ENCODE measurements around the gene RPRD2.

RPRD2 gene

GRCh38 chr1:150508982-150509381 is 145.0 kb downstream of the RPRD2 start:
- Histone ChIP-seq H3K36me3 (ENCODE audit: control insufficient read depth, insufficient read depth, low read length) (peaks cover 27% of the 10 kb centered on the region), H3K4me1 (ENCODE audit: control insufficient read depth, insufficient read depth, low read length, poor library complexity, severe bottlenecking) (no peaks in the 10 kb centered on the region), H3K4me3 (ENCODE audit: insufficient read depth, low read depth, low read length, poor library complexity, severe bottlenecking) (no peak overlapping the region), H3K27ac (ENCODE audit: insufficient read depth, low read length, poor library complexity, severe bottlenecking) (no peak overlapping the region), H3K27me3 (replicated peaks; ENCODE audit: control insufficient read depth, insufficient read depth, low read length, poor library complexity, severe bottlenecking) (no peaks in the 10 kb centered on the region), H3K9me3 (ENCODE audit: control insufficient read depth, low read length) (no peaks in the 10 kb centered on the region)
- DNase-seq: no peak

GRCh38 chr1:150511551-150511950 is 147.6 kb downstream of the RPRD2 start:
- no peak overlapping the region for H3K4me3 ChIP-seq (ENCODE audit: insufficient read depth, low read depth, low read length, poor library complexity, severe bottlenecking)
- H3K9me3 ChIP-seq (ENCODE audit: control insufficient read depth, low read length): no peaks in the 10 kb centered on the region
- DNase-seq: no peak
- H3K36me3 ChIP-seq (ENCODE audit: control insufficient read depth, insufficient read depth, low read length): peaks cover 10% of the 10 kb centered on the region
- peaks cover 11% of the 10 kb centered on the region for H3K4me1 ChIP-seq (ENCODE audit: control insufficient read depth, insufficient read depth, low read length, poor library complexity, severe bottlenecking)
- no peak overlapping the region for H3K27ac ChIP-seq (ENCODE audit: insufficient read depth, low read length, poor library complexity, severe bottlenecking)
- no peaks in the 10 kb centered on the region for H3K27me3 ChIP-seq (replicated peaks; ENCODE audit: control insufficient read depth, insufficient read depth, low read length, poor library complexity, severe bottlenecking)

- Histone ChIP-seq H3K4me3 (ENCODE audit: insufficient read depth, low read depth, low read length, poor library complexity, severe bottlenecking) (no peak overlapping the region), H3K4me1 (ENCODE audit: control insufficient read depth, insufficient read depth, low read length, poor library complexity, severe bottlenecking) (peaks cover 11% of the 10 kb centered on the region), H3K27ac (ENCODE audit: insufficient read depth, low read length, poor library complexity, severe bottlenecking) (no peak overlapping the region), H3K27me3 (replicated peaks; ENCODE audit: control insufficient read depth, insufficient read depth, low read length, poor library complexity, severe bottlenecking) (no peaks in the 10 kb centered on the region), H3K36me3 (ENCODE audit: control insufficient read depth, insufficient read depth, low read length) (peaks cover 5% of the 10 kb centered on the region), H3K9me3 (ENCODE audit: control insufficient read depth, low read length) (no peaks in the 10 kb centered on the region)
- DNase-seq: no peak
These were observed 148.2 kb downstream of the RPRD2 start for GRCh38 chr1:150511985-150512660.

GRCh38 chr1:150512846-150513245 is 148.9 kb downstream of the RPRD2 start:
- Histone ChIP-seq H3K27me3 (replicated peaks; ENCODE audit: control insufficient read depth, insufficient read depth, low read length, poor library complexity, severe bottlenecking) (no peaks in the 10 kb centered on the region), H3K27ac (ENCODE audit: insufficient read depth, low read length, poor library complexity, severe bottlenecking) (no peak overlapping the region), H3K4me3 (ENCODE audit: insufficient read depth, low read depth, low read length, poor library complexity, severe bottlenecking) (no peak overlapping the region), H3K4me1 (ENCODE audit: control insufficient read depth, insufficient read depth, low read length, poor library complexity, severe bottlenecking) (peaks cover 11% of the 10 kb centered on the region), H3K36me3 (ENCODE audit: control insufficient read depth, insufficient read depth, low read length) (peaks cover 3% of the 10 kb centered on the region), H3K9me3 (ENCODE audit: control insufficient read depth, low read length) (no peaks in the 10 kb centered on the region)
- DNase-seq: no peak

- Histone ChIP-seq H3K27me3 (replicated peaks; ENCODE audit: control insufficient read depth, insufficient read depth, low read length, poor library complexity, severe bottlenecking) (no peaks in the 10 kb centered on the region), H3K4me3 (ENCODE audit: insufficient read depth, low read depth, low read length, poor library complexity, severe bottlenecking) (no peak overlapping the region), H3K36me3 (ENCODE audit: control insufficient read depth, insufficient read depth, low read length) (no peaks in the 10 kb centered on the region), H3K27ac (ENCODE audit: insufficient read depth, low read length, poor library complexity, severe bottlenecking) (no peak overlapping the region), H3K9me3 (ENCODE audit: control insufficient read depth, low read length) (no peaks in the 10 kb centered on the region), H3K4me1 (ENCODE audit: control insufficient read depth, insufficient read depth, low read length, poor library complexity, severe bottlenecking) (peaks cover 11% of the 10 kb centered on the region)
- no peak for DNase-seq
These were observed 149.4 kb downstream of the RPRD2 start for GRCh38 chr1:150513351-150513791.

- H3K4me1 ChIP-seq (ENCODE audit: control insufficient read depth, insufficient read depth, low read length, poor library complexity, severe bottlenecking): peaks cover 11% of the 10 kb centered on the region
- no peaks in the 10 kb centered on the region for H3K36me3 ChIP-seq (ENCODE audit: control insufficient read depth, insufficient read depth, low read length)
- no peaks in the 10 kb centered on the region for H3K9me3 ChIP-seq (ENCODE audit: control insufficient read depth, low read length)
- H3K27me3 ChIP-seq (replicated peaks; ENCODE audit: control insufficient read depth, insufficient read depth, low read length, poor library complexity, severe bottlenecking): no peaks in the 10 kb centered on the region
- DNase-seq: no peak
- H3K27ac ChIP-seq (ENCODE audit: insufficient read depth, low read length, poor library complexity, severe bottlenecking): no peak overlapping the region
- no peak overlapping the region for H3K4me3 ChIP-seq (ENCODE audit: insufficient read depth, low read depth, low read length, poor library complexity, severe bottlenecking)
These were observed 150.3 kb downstream of the RPRD2 start for GRCh38 chr1:150514260-150514659.

GRCh38 chr1:150514913-150515327 is 151.0 kb downstream of the RPRD2 start:
- Histone ChIP-seq H3K4me3 (ENCODE audit: insufficient read depth, low read depth, low read length, poor library complexity, severe bottlenecking) (peak overlapping the region; percentile 69), H3K27me3 (replicated peaks; ENCODE audit: control insufficient read depth, insufficient read depth, low read length, poor library complexity, severe bottlenecking) (no peaks in the 10 kb centered on the region), H3K4me1 (ENCODE audit: control insufficient read depth, insufficient read depth, low read length, poor library complexity, severe bottlenecking) (peaks cover 11% of the 10 kb centered on the region), H3K27ac (ENCODE audit: insufficient read depth, low read length, poor library complexity, severe bottlenecking) (peak overlapping the region; percentile 59), H3K9me3 (ENCODE audit: control insufficient read depth, low read length) (no peaks in the 10 kb centered on the region), H3K36me3 (ENCODE audit: control insufficient read depth, insufficient read depth, low read length) (no peaks in the 10 kb centered on the region)
- DNase-seq: no peak

GRCh38 chr1:150515328-150516049 is 151.5 kb downstream of the RPRD2 start, which contains the start of gene FALEC:
Gene FALEC (plus strand): TSS chr1:150515752.
- DNase-seq: peak; percentile 83 to 89 (median 83)
- Histone ChIP-seq H3K4me3 (ENCODE audit: insufficient read depth, low read depth, low read length, poor library complexity, severe bottlenecking) (peak within 1 kb of the TSS; percentile 69), H3K36me3 (ENCODE audit: control insufficient read depth, insufficient read depth, low read length) (no peaks in the 10 kb centered on the region), H3K9me3 (ENCODE audit: control insufficient read depth, low read length) (no peaks in the 10 kb centered on the region), H3K27me3 (replicated peaks; ENCODE audit: control insufficient read depth, insufficient read depth, low read length, poor library complexity, severe bottlenecking) (no peaks in the 10 kb centered on the region), H3K4me1 (ENCODE audit: control insufficient read depth, insufficient read depth, low read length, poor library complexity, severe bottlenecking) (peaks cover 11% of the 10 kb centered on the region), H3K27ac (ENCODE audit: insufficient read depth, low read length, poor library complexity, severe bottlenecking) (peak within 1 kb of the TSS; percentile 59)

- no peaks in the 10 kb centered on the region for H3K27me3 ChIP-seq (replicated peaks; ENCODE audit: control insufficient read depth, insufficient read depth, low read length, poor library complexity, severe bottlenecking)
- no peak overlapping the region for H3K27ac ChIP-seq (ENCODE audit: insufficient read depth, low read length, poor library complexity, severe bottlenecking)
- H3K9me3 ChIP-seq (ENCODE audit: control insufficient read depth, low read length): no peaks in the 10 kb centered on the region
- peaks cover 11% of the 10 kb centered on the region for H3K4me1 ChIP-seq (ENCODE audit: control insufficient read depth, insufficient read depth, low read length, poor library complexity, severe bottlenecking)
- no peaks in the 10 kb centered on the region for H3K36me3 ChIP-seq (ENCODE audit: control insufficient read depth, insufficient read depth, low read length)
- no peak for DNase-seq
- H3K4me3 ChIP-seq (ENCODE audit: insufficient read depth, low read depth, low read length, poor library complexity, severe bottlenecking): peak overlapping the region; percentile 69
These were observed 152.2 kb downstream of the RPRD2 start for GRCh38 chr1:150516050-150516591.

- Histone ChIP-seq H3K4me3 (ENCODE audit: insufficient read depth, low read depth, low read length, poor library complexity, severe bottlenecking) (no peak overlapping the region), H3K9me3 (ENCODE audit: control insufficient read depth, low read length) (no peaks in the 10 kb centered on the region), H3K36me3 (ENCODE audit: control insufficient read depth, insufficient read depth, low read length) (no peaks in the 10 kb centered on the region), H3K27me3 (replicated peaks; ENCODE audit: control insufficient read depth, insufficient read depth, low read length, poor library complexity, severe bottlenecking) (no peaks in the 10 kb centered on the region), H3K4me1 (ENCODE audit: control insufficient read depth, insufficient read depth, low read length, poor library complexity, severe bottlenecking) (peaks cover 11% of the 10 kb centered on the region), H3K27ac (ENCODE audit: insufficient read depth, low read length, poor library complexity, severe bottlenecking) (no peak overlapping the region)
- DNase-seq: no peak
These were observed 152.7 kb downstream of the RPRD2 start for GRCh38 chr1:150516616-150517015.
